Measurements from ENCODE around the gene B3GNT2.

DNA sequence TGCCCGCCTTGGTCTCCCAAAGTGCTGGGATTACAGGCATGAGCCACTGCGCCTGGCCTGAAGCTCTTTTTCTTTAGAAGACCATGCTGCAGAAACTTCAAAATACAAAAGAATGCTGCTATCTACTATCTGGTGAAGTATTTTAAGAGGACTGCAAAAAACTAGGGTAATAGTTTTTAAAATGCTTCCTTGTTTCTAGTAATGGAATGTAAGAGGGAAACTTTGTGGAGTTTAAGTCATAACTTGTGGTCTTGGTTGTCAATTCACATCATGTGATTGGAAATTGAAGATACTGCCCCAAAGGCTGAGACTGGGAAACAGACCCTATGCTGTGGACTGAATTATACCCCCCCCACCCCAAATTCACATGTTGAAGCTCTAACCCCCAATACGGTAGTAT, 68.3 kb downstream of the B3GNT2 start:
- no peak for TF ChIP-seq POLR2A (IDR thresholded peaks at IDR 0.05)
- TF ChIP-seq, protein P1, sequence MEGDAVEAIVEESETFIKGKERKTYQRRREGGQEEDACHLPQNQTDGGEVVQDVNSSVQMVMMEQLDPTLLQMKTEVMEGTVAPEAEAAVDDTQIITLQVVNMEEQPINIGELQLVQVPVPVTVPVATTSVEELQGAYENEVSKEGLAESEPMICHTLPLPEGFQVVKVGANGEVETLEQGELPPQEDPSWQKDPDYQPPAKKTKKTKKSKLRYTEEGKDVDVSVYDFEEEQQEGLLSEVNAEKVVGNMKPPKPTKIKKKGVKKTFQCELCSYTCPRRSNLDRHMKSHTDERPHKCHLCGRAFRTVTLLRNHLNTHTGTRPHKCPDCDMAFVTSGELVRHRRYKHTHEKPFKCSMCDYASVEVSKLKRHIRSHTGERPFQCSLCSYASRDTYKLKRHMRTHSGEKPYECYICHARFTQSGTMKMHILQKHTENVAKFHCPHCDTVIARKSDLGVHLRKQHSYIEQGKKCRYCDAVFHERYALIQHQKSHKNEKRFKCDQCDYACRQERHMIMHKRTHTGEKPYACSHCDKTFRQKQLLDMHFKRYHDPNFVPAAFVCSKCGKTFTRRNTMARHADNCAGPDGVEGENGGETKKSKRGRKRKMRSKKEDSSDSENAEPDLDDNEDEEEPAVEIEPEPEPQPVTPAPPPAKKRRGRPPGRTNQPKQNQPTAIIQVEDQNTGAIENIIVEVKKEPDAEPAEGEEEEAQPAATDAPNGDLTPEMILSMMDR (IDR thresholded peaks at IDR 0.05) = no peak
